Stimulated activated CD4-positive, alpha-beta T cell treated with anti-CD3 and anti-CD28 coated beads, Interleukin-1b, Interleukin-23, amount 100 ng/mL, for 48 hours (primary cell): Measurements from ENCODE around the gene C1orf53.

Source experiments
- DNase-seq: peaks from one replicate; pipeline ENCODE4 v3.0.0-alpha.2; 2020

C1orf53 gene

GRCh38 chr1:197908716-197909220, 6.3 kb downstream of the C1orf53 start:
- DNase-seq = no peak

GRCh38 chr1:197909384-197909783, 7.0 kb downstream of the C1orf53 start:
- no peak for DNase-seq

- no peak for DNase-seq
Observed at GRCh38 chr1:197910120-197910991, 7.9 kb downstream of the C1orf53 start.

- no peak for DNase-seq
Observed at GRCh38 chr1:197911111-197911856, 8.9 kb downstream of the C1orf53 start.

GRCh38 chr1:197911857-197912696, 9.6 kb downstream of the C1orf53 start:
- no peak for DNase-seq

GRCh38 chr1:197912739-197913494, 10.5 kb downstream of the C1orf53 start:
- DNase-seq = no peak

GRCh38 chr1:197913495-197914276, 11.3 kb downstream of the C1orf53 start:
- DNase-seq = no peak

- DNase-seq = no peak
Observed at GRCh38 chr1:197914510-197914909, 12.1 kb downstream of the C1orf53 start.

- no peak for DNase-seq
Observed at GRCh38 chr1:197915260-197915861, 12.9 kb downstream of the C1orf53 start.

GRCh38 chr1:197915862-197916499, 13.6 kb downstream of the C1orf53 start:
- no peak for DNase-seq

- DNase-seq = no peak
Observed at GRCh38 chr1:197916500-197916983, 14.1 kb downstream of the C1orf53 start.

- no peak for DNase-seq
Observed at GRCh38 chr1:197917805-197918651, 15.6 kb downstream of the C1orf53 start.

GRCh38 chr1:197918807-197919345, 16.4 kb downstream of the C1orf53 start:
- no peak for DNase-seq

- DNase-seq = no peak
Observed at GRCh38 chr1:197919346-197920066, 17.1 kb downstream of the C1orf53 start.

GRCh38 chr1:197920067-197920396, 17.6 kb downstream of the C1orf53 start:
- DNase-seq = no peak

GRCh38 chr1:197920414-197921117, 18.1 kb downstream of the C1orf53 start:
- no peak for DNase-seq

GRCh38 chr1:197921235-197922069, 19.0 kb downstream of the C1orf53 start:
- no peak for DNase-seq
